DOHH2 (cell line): ENCODE data around the gene ZNF860.

Source experiments
- H3F3A ChIP-seq: fragments of 200-600 bp; sonication (generic), shearing (Covaris generic); 2 replicates; pipeline ENCODE4 v1.6.0; 2016; ENCODE audit warnings: antibody characterized with exemption, mild to moderate bottlenecking; ENCODE audit not compliant: control insufficient read depth, insufficient read depth
- H3K27ac ChIP-seq: fragments of 200-600 bp; sonication (generic); 2 replicates; pipeline ENCODE4 v1.5.1; 2014; ENCODE audit warnings: low read depth, mild to moderate bottlenecking, low read length, moderate library complexity
- H3K27me3 ChIP-seq: fragments of 200-600 bp; sonication (generic); 2 replicates; pipeline ENCODE4 v1.6.1; 2014; ENCODE audit warnings: mild to moderate bottlenecking, low read length, mixed read lengths; ENCODE audit not compliant: control insufficient read depth
- H3K36me3 ChIP-seq: fragments of 200-600 bp; sonication (generic); 2 replicates; pipeline ENCODE4 v1.6.1; 2014; ENCODE audit warnings: mild to moderate bottlenecking, low read length, moderate library complexity, mixed read lengths; ENCODE audit not compliant: control insufficient read depth
- H3K4me1 ChIP-seq: fragments of 200-600 bp; sonication (generic); 2 replicates; pipeline ENCODE4 v1.6.1; 2014; ENCODE audit warnings: mild to moderate bottlenecking, low read length, mixed read lengths; ENCODE audit not compliant: control insufficient read depth
- H3K4me2 ChIP-seq: fragments of 200-600 bp; sonication (generic); 2 replicates; pipeline ENCODE4 v1.6.0; 2014; ENCODE audit warnings: mild to moderate bottlenecking, low read length, moderate library complexity
- H3K4me3 ChIP-seq: fragments of 200-600 bp; sonication (generic); 2 replicates; pipeline ENCODE4 v1.5.1; 2014; ENCODE audit warnings: mild to moderate bottlenecking, low read length, mixed read lengths
- H3K79me2 ChIP-seq: fragments of 200-600 bp; sonication (generic); 2 replicates; pipeline ENCODE4 v1.6.1; 2014; ENCODE audit warnings: mild to moderate bottlenecking, low read length, mixed read lengths; ENCODE audit not compliant: control insufficient read depth
- H3K9me2 ChIP-seq: fragments of 200-600 bp; sonication (generic); replicated peaks from 2 replicates; pipeline ENCODE4 v1.6.1; 2014; ENCODE audit warnings: mild to moderate bottlenecking, low read length, mixed read lengths; ENCODE audit not compliant: control insufficient read depth
- H3K9me3 ChIP-seq: fragments of 200-600 bp; sonication (generic); 2 replicates; pipeline ENCODE4 v1.6.1; 2014; ENCODE audit warnings: antibody characterized with exemption, low read length, mixed read lengths; ENCODE audit not compliant: control insufficient read depth, insufficient read depth
- H4K20me1 ChIP-seq: fragments of 200-600 bp; sonication (generic); 2 replicates; pipeline ENCODE4 v1.6.0; 2014; ENCODE audit warnings: low read depth, mild to moderate bottlenecking, antibody characterized with exemption, low read length, moderate library complexity; ENCODE audit not compliant: control insufficient read depth, insufficient read depth
- CTCF ChIP-seq: fragments of 200-600 bp; sonication (generic); IDR thresholded peaks from one replicate; pipeline ENCODE4 v1.5.1; 2014; ENCODE audit warnings: antibody characterized with exemption, mild to moderate bottlenecking, low read depth, low read length; ENCODE audit not compliant: poor library complexity, severe bottlenecking
- EZH2phosphoT487 ChIP-seq: fragments of 200-600 bp; sonication (generic); IDR thresholded peaks from 2 replicates; pipeline ENCODE4 v1.6.1; 2017; ENCODE audit warnings: borderline replicate concordance, mild to moderate bottlenecking, antibody characterized with exemption, low read length, moderate library complexity, mixed read lengths

Gene ZNF860

GRCh38 chr3:32041316-32041715 lies 59.8 kb downstream of the ZNF860 start:
- no peaks in the 10 kb centered on the region for H3K9me2 ChIP-seq
- H3K36me3 ChIP-seq: no peaks in the 10 kb centered on the region
- H3K4me1 ChIP-seq: peaks cover 7% of the 10 kb centered on the region
- no peak overlapping the region for H3K27ac ChIP-seq
- no peak overlapping the region for H3K4me2 ChIP-seq
- H3K9me3 ChIP-seq: peaks cover 9% of the 10 kb centered on the region; the same call in 1 of the 2 replicates
- no peaks in the 10 kb centered on the region for H3K27me3 ChIP-seq
- H4K20me1 ChIP-seq: no peaks in the 10 kb centered on the region
- no peaks in the 10 kb centered on the region for H3F3A ChIP-seq
- H3K4me3 ChIP-seq: no peak overlapping the region
- TF ChIP-seq EZH2phosphoT487: no peak
- no peak for TF ChIP-seq CTCF
- H3K79me2 ChIP-seq: no peaks in the 10 kb centered on the region
